HUDEP-2 (cell line): Measurements from ENCODE around the gene GSG1L.
"Not testable (repeated sequence)": the region's sequence is repeated elsewhere in the genome, so short reads cannot be mapped to it uniquely, and the experiment has no call there.

Experiments
- DNase-seq, 76 experiments: peaks; one replicate each; lab custom pipeline; 2025; ENCODE audit not compliant: unreplicated experiment in 76 of 76; lab: John Stamatoyannopoulos, UW

The GSG1L gene

GRCh38 chr16:27918755-27919154 is 144.8 kb downstream of the GSG1L start:
- no peak for DNase-seq

GRCh38 chr16:27917949-27918348 is 145.6 kb downstream of the GSG1L start:
- DNase-seq: no peak

- no peak for DNase-seq
Observed at GRCh38 chr16:27911486-27911885, 152.0 kb downstream of the GSG1L start.

DNA sequence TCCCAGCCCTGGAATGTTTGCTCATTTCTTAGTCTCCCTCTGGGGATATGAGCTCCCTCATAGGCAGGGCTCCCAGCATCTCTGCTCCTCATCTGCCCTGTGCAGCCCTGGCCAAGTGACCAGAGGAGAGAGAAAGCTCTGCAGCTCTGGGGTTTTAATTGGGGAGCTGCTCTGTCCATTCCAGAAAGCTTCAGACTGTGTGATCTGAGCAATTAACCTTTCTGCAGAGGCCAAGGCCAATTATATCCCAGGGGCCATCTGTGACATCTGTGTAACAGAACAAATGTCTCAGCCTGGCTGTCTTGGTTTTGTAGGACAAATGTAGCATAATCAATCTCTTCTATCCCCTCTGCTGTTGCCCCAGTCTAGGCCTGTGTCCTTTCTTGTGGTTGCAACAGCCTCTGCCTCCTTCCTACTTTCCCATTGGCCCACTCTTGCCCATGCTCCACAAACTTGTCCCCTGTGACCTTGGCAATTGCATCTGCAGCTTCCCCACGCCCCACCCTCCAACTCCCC is 156.0 kb downstream of the GSG1L start:
- DNase-seq: no peak

DNA sequence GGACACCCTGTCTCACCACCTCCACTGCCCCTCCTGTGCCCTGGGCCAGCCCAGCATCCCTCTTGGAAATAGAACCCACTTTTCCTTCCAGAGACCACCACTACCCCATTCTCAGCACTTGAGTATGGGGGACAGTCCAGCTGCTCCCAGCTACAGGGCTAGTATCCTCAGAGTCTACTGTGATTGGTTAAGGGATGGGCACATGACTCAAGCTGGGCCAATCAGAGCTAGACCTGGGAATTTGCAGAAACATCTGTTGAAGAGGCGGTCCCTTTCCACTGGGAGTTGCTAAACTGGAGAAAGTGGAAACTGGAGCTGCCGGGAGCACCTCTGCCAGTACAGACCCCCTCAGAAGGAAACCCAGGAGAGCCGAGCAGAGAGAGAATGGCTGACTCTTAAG is 156.6 kb downstream of the GSG1L start:
- no peak for DNase-seq

DNA sequence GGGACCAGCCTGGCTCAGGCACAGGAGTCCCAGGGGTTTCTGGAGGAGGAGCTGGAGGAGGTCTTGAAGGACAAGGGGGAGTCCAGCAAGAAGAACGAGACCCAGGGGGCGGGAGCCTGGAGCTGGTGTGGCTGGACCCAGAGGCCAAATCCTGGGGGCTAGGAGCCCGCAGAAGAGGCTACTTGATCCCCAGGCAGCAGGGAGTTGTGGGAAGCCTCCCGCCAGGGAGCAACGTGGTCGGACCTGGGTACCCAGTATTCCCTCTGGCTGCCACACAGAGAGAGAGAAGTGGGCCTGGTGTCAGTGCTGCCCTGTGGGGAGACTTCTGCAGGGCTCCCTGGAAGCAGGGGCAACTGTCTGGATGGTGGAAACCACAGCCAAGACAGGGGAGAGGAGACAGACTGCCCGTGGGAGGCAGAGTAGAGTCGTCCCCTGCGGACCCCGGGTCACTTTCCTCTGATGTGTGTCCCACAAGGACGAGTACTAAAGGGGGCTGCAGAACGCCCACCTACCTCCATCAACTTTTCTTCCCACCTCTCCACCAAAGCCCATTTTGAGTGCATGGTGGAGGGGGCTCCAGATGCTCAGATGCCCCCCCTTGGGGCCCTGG is 160.4 kb downstream of the GSG1L start:
- DNase-seq: no peak

- DNase-seq: no peak
Observed at GRCh38 chr16:27902551-27902950, 161.0 kb downstream of the GSG1L start.

DNA sequence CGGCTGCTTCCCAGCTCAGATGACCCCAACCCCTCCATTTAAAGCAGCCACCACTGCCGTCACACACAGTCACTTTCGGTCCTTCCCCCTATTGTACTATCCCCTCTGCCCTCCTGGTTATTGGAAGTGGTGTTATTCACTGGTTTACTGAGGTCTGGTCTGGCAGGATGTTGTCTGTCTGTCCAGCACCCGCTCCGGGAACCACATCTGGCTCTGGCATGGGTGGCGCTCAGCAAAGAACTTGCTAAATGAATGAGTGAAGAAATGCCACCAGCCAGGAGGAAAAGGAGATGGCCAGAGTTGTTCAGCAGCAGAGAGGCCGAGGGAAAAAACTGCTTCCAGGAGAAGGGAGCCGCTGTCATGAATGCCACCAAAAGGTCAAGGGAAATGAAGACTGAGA is 161.6 kb downstream of the GSG1L start:
- no peak for DNase-seq

GRCh38 chr16:27899736-27900135 is 163.8 kb downstream of the GSG1L start:
- DNase-seq: no peak

DNA sequence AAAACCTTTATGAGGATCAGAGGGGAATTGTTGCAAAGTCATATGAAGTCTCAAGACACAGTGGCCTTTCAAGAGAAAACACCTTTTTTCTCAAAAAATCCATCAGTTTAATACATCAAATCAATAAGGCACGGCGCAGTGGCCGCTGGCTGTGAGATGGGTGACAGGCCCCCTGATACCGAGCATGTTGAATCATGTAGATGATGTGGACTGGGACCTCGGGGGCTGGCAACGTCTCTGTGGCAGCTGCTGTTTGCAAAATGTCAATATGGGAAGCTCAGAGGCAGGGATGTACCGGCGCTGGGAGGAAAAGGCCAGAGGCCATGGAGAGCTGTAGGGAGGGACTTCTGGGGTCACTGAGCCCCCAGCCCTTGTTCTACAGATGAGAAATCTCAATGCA is 169.1 kb downstream of the GSG1L start:
- no peak for DNase-seq

- DNase-seq: no peak
Observed at GRCh38 chr16:27892879-27893278, 170.6 kb downstream of the GSG1L start.

DNA sequence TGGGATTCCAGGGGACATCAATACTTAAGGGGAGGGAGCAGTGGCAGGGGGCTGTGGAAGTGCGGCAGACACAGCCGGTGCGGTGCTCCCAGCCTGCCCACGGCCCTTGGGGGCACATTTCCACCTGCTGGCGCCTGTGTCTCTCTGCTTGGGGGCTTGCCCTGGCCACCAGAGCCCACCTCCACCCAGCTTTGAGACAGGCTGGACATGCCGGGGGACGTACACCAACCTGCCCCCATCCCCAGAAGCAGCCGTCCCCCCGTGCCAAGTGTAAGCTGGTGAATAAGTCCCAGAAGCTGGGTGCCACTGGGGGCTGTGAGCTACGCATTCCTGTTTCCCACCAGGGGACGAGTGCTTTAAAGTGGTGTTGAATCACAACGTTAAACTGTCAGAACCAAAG is 172.6 kb downstream of the GSG1L start:
- DNase-seq: no peak

- DNase-seq: no peak
Observed at GRCh38 chr16:27890006-27890405, 173.5 kb downstream of the GSG1L start.

- DNase-seq: no peak
Observed at GRCh38 chr16:27883576-27883975, 179.9 kb downstream of the GSG1L start.

DNA sequence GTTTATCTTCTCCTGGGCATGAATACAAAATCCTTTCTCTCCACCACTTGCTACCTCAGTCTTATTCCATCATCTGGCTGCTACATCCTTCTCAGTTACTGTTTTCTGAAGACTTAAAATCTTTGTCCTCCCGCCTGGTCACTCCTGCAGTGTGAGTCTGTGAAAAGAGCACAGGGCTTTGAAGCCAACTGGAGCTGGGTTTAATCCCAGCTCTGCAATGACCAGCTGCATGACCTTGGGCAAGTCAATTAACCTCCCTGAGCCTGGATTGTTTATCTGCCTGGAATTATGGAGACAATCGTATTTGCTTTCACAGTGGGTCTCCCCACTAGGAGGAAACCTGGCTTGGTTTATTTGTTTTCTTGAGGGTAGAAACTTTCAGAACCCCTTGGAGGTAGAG is 183.2 kb downstream of the GSG1L start:
- DNase-seq: no peak

- DNase-seq: no peak
Observed at GRCh38 chr16:27879601-27880247, 183.8 kb downstream of the GSG1L start.

- DNase-seq: not testable (repeated sequence)
Observed at GRCh38 chr16:27872627-27873026, 190.9 kb downstream of the GSG1L start.

DNA sequence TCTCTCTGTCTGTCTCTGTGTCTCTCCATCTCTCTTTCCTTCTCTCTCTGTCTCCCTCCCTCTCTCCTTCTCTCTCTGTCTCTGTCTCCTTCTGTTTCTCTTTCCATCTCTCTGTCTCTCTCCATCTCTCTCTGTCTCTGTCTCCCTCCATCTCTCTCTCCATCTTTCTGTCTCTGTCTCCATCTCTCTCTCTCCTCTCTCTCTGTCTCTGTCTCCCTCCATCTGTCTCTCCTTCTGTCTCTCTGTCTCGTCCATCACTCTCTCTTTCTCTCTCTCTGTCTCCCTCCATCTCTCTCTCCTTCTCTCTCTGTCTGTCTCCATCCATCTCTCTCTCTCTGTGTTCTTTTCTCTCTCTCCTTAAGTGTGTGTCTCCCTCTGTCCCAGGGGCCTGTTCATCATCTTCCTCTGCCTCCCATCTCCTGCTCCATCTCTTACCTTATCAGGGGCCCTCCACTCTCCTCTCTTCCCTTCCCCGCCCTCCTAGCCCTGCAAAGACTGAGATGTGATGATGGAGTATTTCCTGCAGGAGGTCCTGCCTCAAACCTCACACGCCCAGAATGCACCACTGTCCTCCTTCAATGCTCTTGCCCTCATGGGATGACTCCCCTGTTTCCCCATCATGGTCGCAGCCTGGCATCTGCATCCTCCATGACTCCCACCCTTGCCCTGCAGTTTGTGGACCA is 193.3 kb downstream of the GSG1L start:
- no peak for DNase-seq

- DNase-seq: no peak
Observed at GRCh38 chr16:27869411-27869810, 194.1 kb downstream of the GSG1L start.

GRCh38 chr16:27868180-27868579 is 195.3 kb downstream of the GSG1L start:
- no peak for DNase-seq

GRCh38 chr16:27867122-27868110 is 196.1 kb downstream of the GSG1L start:
- DNase-seq: peak in 74 of 76 experiments; percentile 1 to 87 (median 66)
